NCI-H2196 treated with DMSO at 0.1 percent for 48 hours (cell line): ENCODE data around the gene SOX14.

Source experiments
- DNase-seq: peaks from one replicate; lab custom pipeline; 2025; ENCODE audit not compliant: unreplicated experiment; lab: John Stamatoyannopoulos, UW

SOX14 gene

GRCh38 chr3:137767538-137768360 lies 3.6 kb downstream of the SOX14 start:
- DNase-seq: no peak

- DNase-seq: no peak
These were observed 4.5 kb downstream of the SOX14 start for GRCh38 chr3:137768361-137769321.

- no peak for DNase-seq
These were observed 5.4 kb downstream of the SOX14 start for GRCh38 chr3:137769322-137770065.

GRCh38 chr3:137770066-137770834 lies 6.1 kb downstream of the SOX14 start:
- no peak for DNase-seq

GRCh38 chr3:137770835-137771399 lies 6.8 kb downstream of the SOX14 start:
- DNase-seq: no peak

- DNase-seq: no peak
These were observed 7.5 kb downstream of the SOX14 start for GRCh38 chr3:137771401-137772213.

- DNase-seq: no peak
These were observed 8.3 kb downstream of the SOX14 start for GRCh38 chr3:137772214-137772955.

GRCh38 chr3:137778941-137779340 lies 14.8 kb downstream of the SOX14 start:
- DNase-seq: no peak

GRCh38 chr3:137787529-137787928 lies 23.4 kb downstream of the SOX14 start:
- DNase-seq: no peak

GRCh38 chr3:137789236-137789635 lies 25.1 kb downstream of the SOX14 start:
- DNase-seq: no peak

- DNase-seq: no peak
These were observed 28.6 kb downstream of the SOX14 start for GRCh38 chr3:137792626-137793271.

GRCh38 chr3:137796993-137797392 lies 32.9 kb downstream of the SOX14 start:
- no peak for DNase-seq

- no peak for DNase-seq
These were observed 39.1 kb downstream of the SOX14 start for GRCh38 chr3:137803215-137803614.

GRCh38 chr3:137807998-137808397 lies 43.9 kb downstream of the SOX14 start:
- DNase-seq: no peak

GRCh38 chr3:137809509-137809908 lies 45.4 kb downstream of the SOX14 start:
- DNase-seq: no peak

GRCh38 chr3:137812023-137812422 lies 47.9 kb downstream of the SOX14 start:
- no peak for DNase-seq

- no peak for DNase-seq
These were observed 51.1 kb downstream of the SOX14 start for GRCh38 chr3:137815251-137815650.
